PC-3 (cell line): ENCODE data around the gene ST6GAL1. TPM values are rescaled to one million over a fixed set of nuclear protein-coding genes. Genes with fewer than 3 reads are reported as not detected.
A peak's percentile ranks its signal among the peaks of the same experiment; 100 is the strongest.

Experiments
- ATAC-seq: fragments of 200-7000 bp; cut with Tn5 transposase; 2 replicates; pipeline ENCODE4 v1.9.1; 2020; ENCODE audit warnings: mild to moderate bottlenecking, moderate library complexity
- BruUV-seq: library from RNA; stranded (reverse); fragments of 400-500 nt; replicated peaks from 2 replicates; lab custom pipeline; 2021; lab: Mats Ljungman, UMichigan
- CTCF ChIA-PET: fragments of 300-600 bp; sonication (Branson Sonifier 250); formaldehyde crosslinking; loops from one replicate; lab custom pipeline; 2022; ENCODE audit warnings: antibody characterized with exemption; lab: Charles Lee
- POLR2A ChIA-PET: fragments of 300-600 bp; sonication (Branson Sonifier 250); formaldehyde crosslinking; loops from one replicate; lab custom pipeline; 2022; ENCODE audit warnings: antibody characterized with exemption; ENCODE audit not compliant: unreplicated experiment; lab: Charles Lee
- DNase-seq: peaks from one replicate; pipeline ENCODE4 v3.0.0-alpha.2; 2015
- H2AFZ ChIP-seq: fragments of 300-600 bp; sonication (generic); 2 replicates; pipeline ENCODE4 v1.6.0; 2016; ENCODE audit warnings: antibody characterized with exemption, low read length
- H3F3A ChIP-seq: fragments of 300-600 bp; sonication (generic); one replicate; pipeline ENCODE4 v1.6.0; 2017; ENCODE audit warnings: antibody characterized with exemption, low read length, control low read depth, mild to moderate bottlenecking; ENCODE audit not compliant: unreplicated experiment
- H3K27ac ChIP-seq: fragments of 300-600 bp; sonication (generic); 2 replicates; pipeline ENCODE4 v1.5.1; 2016; ENCODE audit warnings: mild to moderate bottlenecking, low read length
- H3K27me3 ChIP-seq: fragments of 300-600 bp; sonication (generic); 2 replicates; pipeline ENCODE4 v1.6.1; 2016; ENCODE audit warnings: low read length, mixed read lengths
- H3K36me3 ChIP-seq: fragments of 300-600 bp; sonication (generic); 2 replicates; pipeline ENCODE4 v1.6.1; 2016; ENCODE audit warnings: low read depth, mixed run types, low read length, mixed read lengths
- H3K4me1 ChIP-seq: fragments of 300-600 bp; sonication (generic); 2 replicates; pipeline ENCODE4 v1.5.1; 2016; ENCODE audit warnings: low read length; ENCODE audit not compliant: insufficient read depth
- H3K4me2 ChIP-seq: fragments of 300-600 bp; sonication (generic); 2 replicates; pipeline ENCODE4 v1.6.0; 2016; ENCODE audit warnings: low read length
- H3K4me3 ChIP-seq: fragments of 300-600 bp; sonication (generic); 2 replicates; pipeline ENCODE4 v1.5.1; 2016; ENCODE audit warnings: mild to moderate bottlenecking, low read length, mixed read lengths
- H3K79me2 ChIP-seq: fragments of 300-600 bp; sonication (generic); 2 replicates; pipeline ENCODE4 v1.6.1; 2017; ENCODE audit warnings: low read length, mixed read lengths
- H3K9ac ChIP-seq: fragments of 300-600 bp; sonication (generic); 2 replicates; pipeline ENCODE4 v1.6.0; 2016; ENCODE audit warnings: mild to moderate bottlenecking, low read length
- H3K9me2 ChIP-seq: fragments of 300-600 bp; sonication (generic); replicated peaks from 2 replicates; pipeline ENCODE4 v1.6.1; 2016; ENCODE audit warnings: mixed run types, low read length, mixed read lengths
- H3K9me3 ChIP-seq: fragments of 300-600 bp; sonication (generic); 2 replicates; pipeline ENCODE4 v1.6.1; 2016; ENCODE audit warnings: low read length, mixed read lengths
- H4K20me1 ChIP-seq: fragments of 300-600 bp; sonication (generic); 2 replicates; pipeline ENCODE4 v1.6.1; 2016; ENCODE audit warnings: low read length, mixed read lengths
- EZH2 ChIP-seq: fragments of 300-600 bp; sonication (generic); IDR thresholded peaks from one replicate; pipeline ENCODE4 v1.6.1; 2017; ENCODE audit warnings: antibody characterized with exemption, mild to moderate bottlenecking, low read length; ENCODE audit not compliant: unreplicated experiment
- EZH2phosphoT487 ChIP-seq: fragments of 300-600 bp; sonication (generic); IDR thresholded peaks from 2 replicates; pipeline ENCODE4 v1.6.1; 2018; ENCODE audit warnings: mild to moderate bottlenecking, antibody characterized with exemption, low read length, borderline replicate concordance
- intact Hi-C: fragments of 100-400 bp; cut with micrococcal nuclease; formaldehyde crosslinking; loops from 2 replicates; pipeline ENCODE4 v1.9.0; 2023
- total RNA-seq: library from RNA; depleted of rRNA; stranded (reverse); fragments of >200 nt; gene quantifications from 2 replicates; pipeline ENCODE4 v1.2.3, GENCODE V29; 2014
- TF ChIP-seq, protein P1 (sequence below): fragments of 300-600 bp; sonication (generic); conservative IDR thresholded peaks from 2 replicates; pipeline ENCODE4 v1.5.1; 2017; ENCODE audit warnings: antibody characterized with exemption, low read depth, mild to moderate bottlenecking, low read length

The ST6GAL1 gene
- total RNA-seq, 1 experiment from 2014 or later, result 9.4 TPM

DNA sequence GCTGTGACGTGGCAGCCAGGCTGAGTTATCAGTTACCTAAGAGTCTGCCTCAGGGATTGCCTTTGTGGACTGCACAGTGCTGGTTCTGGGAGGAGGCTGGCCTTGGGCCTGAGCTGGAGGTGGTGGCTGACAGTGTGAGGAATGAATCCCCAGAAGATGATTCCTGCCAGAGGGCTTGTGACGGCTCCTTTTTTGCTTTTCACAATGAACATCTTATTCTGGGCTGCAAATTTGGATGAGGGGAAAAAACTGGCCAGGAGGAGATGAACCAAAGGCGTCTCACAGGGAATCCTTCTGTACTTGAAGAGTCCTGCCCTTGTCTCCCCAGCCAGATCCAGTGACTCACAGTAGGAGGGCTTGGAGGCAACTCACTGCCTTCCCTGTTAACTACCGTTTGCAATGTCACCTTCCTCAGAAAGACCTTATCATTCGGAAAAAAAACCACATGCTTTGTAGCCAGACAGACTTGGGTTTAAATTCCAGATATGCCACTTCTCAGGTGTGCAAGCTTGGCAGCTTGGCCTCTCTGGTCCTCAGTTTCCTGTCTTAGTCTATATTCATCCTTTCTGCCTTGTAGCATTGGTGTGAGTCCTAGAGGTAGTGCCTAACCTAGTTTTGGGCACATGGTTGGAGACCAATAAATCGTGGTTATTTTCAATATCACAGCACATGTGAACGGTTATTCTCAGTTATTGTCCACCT is 19.1 kb downstream of the ST6GAL1 start:
- H3K4me1 ChIP-seq, result no peaks in the 10 kb centered on the region; the same call in 1 of the 2 replicates
- ATAC-seq (no peak), DNase-seq (peak; percentile 15)
- H3K79me2 ChIP-seq, result no peaks in the 10 kb centered on the region
- no peaks in the 10 kb centered on the region for H3K9me3 ChIP-seq
- no peaks in the 10 kb centered on the region for H3F3A ChIP-seq
- intact Hi-C loops, result no loop called here
- ChIA-PET POLR2A (no interaction called here), CTCF (no interaction called here)
- no peak overlapping the region for H3K4me3 ChIP-seq
- no peak overlapping the region for H3K4me2 ChIP-seq
- no peaks in the 10 kb centered on the region for H3K27me3 ChIP-seq
- H3K27ac ChIP-seq, result no peak overlapping the region
- H3K9me2 ChIP-seq, result no peaks in the 10 kb centered on the region
- H3K36me3 ChIP-seq, result no peaks in the 10 kb centered on the region
- no TSS peak for BruUV-seq
- no peak overlapping the region for H2AFZ ChIP-seq
- no peaks in the 10 kb centered on the region for H4K20me1 ChIP-seq
- no peak for TF ChIP-seq EZH2phosphoT487
- TF ChIP-seq EZH2, result no peak
- TF ChIP-seq, protein P1, sequence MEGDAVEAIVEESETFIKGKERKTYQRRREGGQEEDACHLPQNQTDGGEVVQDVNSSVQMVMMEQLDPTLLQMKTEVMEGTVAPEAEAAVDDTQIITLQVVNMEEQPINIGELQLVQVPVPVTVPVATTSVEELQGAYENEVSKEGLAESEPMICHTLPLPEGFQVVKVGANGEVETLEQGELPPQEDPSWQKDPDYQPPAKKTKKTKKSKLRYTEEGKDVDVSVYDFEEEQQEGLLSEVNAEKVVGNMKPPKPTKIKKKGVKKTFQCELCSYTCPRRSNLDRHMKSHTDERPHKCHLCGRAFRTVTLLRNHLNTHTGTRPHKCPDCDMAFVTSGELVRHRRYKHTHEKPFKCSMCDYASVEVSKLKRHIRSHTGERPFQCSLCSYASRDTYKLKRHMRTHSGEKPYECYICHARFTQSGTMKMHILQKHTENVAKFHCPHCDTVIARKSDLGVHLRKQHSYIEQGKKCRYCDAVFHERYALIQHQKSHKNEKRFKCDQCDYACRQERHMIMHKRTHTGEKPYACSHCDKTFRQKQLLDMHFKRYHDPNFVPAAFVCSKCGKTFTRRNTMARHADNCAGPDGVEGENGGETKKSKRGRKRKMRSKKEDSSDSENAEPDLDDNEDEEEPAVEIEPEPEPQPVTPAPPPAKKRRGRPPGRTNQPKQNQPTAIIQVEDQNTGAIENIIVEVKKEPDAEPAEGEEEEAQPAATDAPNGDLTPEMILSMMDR, result no peak
- no peak overlapping the region for H3K9ac ChIP-seq

GRCh38 chr3:186950402-186951093 is 20.2 kb downstream of the ST6GAL1 start:
- Histone ChIP-seq H3K4me1 (no peaks in the 10 kb centered on the region; the same call in 1 of the 2 replicates), H2AFZ (no peak overlapping the region), H3K9ac (no peak overlapping the region), H3F3A (no peaks in the 10 kb centered on the region), H3K27me3 (no peaks in the 10 kb centered on the region), H3K9me3 (no peaks in the 10 kb centered on the region), H3K36me3 (no peaks in the 10 kb centered on the region), H3K4me3 (no peak overlapping the region), H3K4me2 (no peak overlapping the region), H4K20me1 (no peaks in the 10 kb centered on the region), H3K9me2 (no peaks in the 10 kb centered on the region), H3K79me2 (no peaks in the 10 kb centered on the region), H3K27ac (no peak overlapping the region)
- no peak for DNase-seq
- TF ChIP-seq EZH2phosphoT487, result no peak
- TF ChIP-seq, protein P1, result no peak
- no peak for TF ChIP-seq EZH2
- intact Hi-C loops, result no loop called here
- ATAC-seq, result no peak
- ChIA-PET POLR2A (no interaction called here), CTCF (no interaction called here)
- no TSS peak for BruUV-seq
